GM19240 (cell line): ENCODE results near the gene GPN2.
"Not testable (repeated sequence)": the region's sequence is repeated elsewhere in the genome, so short reads cannot be mapped to it uniquely, and the experiment has no call there.

Source experiments
- DNase-seq: peaks from one replicate; pipeline ENCODE4 v3.0.0; 2011; ENCODE audit warnings: low spot score; ENCODE audit not compliant: insufficient read length

Gene GPN2

GRCh38 chr1:26858160-26858559, 31.9 kb downstream of the GPN2 start:
- DNase-seq: no peak

DNA sequence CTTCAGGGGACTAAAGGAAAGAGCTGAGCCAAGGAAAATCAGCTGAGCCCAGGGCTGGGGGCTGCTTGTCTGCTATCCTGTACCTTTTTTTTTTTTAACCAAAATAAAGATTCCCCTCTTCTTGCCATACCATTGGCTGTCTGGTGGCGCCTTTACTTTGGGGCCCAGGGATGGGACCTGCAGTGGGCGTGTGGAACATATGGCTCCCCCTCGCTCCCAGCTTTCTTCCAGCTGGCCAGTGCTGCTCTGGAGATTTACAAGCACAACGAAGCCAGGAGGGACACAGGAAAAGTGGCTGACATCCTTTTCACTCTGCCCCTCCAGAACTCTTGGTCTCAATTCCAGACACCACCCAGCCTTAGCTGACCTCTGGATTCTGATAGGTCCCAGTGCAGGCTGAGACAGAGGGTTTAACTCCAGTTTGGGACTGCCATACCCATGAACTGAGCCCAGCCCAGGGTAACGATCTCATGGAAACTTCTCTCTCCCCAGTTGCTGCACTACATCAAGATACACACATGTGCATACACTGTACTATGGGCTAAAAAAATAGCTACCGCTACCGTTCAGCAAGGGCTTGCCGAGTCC, 32.5 kb downstream of the GPN2 start:
- DNase-seq: no peak

DNA sequence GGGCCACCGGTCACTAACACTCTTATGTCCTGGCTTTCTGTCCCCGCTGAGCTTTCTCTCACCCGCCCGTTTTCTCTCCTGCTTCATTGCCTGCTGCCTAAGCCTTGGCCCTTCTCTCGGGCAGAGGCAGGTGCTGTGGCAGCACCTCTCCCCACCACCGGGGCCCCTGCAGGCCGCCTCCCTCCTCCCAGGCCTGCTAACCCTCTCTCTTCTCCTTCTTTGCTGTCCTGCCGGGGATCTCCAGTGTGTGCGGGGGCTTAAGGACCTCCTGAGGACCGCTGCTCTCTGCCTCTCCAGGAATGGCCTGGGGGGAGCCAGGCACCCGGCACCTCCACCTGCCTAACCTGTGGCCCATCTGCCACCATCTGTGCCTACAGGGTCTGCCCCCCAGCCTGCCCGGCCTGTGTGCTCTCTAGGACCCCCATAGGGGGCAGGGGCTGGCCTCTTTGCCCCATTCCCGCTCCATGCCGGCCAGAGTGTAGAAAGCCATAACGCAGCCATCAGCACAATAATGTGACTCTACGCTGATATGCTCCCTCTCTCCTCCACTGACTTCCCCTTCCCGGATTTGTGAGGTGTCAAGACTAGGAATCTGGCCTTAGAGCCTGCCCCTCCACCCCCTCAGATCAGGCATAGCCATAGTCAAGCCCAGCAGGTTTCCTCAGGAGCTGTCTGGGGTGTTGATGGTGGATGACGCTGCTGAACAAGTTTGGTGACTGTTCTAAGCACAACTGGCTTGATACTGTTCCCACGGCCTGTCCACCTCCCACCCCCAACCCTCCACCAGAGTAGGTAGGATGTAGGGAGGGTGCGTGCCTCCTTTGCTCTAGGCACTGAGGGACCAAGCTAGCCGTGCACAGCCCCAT, 33.2 kb downstream of the GPN2 start:
- no peak for DNase-seq

- no peak for DNase-seq
These were observed 33.9 kb downstream of the GPN2 start for GRCh38 chr1:26856181-26856580.

DNA sequence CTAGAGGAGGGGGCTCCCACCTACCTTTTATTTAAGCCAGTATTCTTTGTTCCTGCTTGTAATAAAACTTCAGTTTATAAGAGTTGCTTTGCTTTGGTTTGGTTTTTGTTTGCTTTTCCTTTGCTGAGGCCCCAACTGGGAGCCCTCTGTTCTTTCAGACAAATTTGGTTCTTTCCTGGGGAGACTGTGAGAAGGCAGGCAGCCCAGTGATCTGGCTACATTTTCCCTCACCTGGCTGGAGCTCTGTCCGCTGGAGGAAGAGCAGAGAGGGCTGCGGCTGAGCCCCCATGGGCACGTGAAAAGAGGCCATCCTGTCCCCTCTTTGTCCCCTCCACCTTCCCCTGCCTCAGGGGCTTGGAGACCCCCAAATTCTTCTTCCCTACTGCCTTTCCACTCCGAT, 34.4 kb downstream of the GPN2 start:
- DNase-seq: no peak

DNA sequence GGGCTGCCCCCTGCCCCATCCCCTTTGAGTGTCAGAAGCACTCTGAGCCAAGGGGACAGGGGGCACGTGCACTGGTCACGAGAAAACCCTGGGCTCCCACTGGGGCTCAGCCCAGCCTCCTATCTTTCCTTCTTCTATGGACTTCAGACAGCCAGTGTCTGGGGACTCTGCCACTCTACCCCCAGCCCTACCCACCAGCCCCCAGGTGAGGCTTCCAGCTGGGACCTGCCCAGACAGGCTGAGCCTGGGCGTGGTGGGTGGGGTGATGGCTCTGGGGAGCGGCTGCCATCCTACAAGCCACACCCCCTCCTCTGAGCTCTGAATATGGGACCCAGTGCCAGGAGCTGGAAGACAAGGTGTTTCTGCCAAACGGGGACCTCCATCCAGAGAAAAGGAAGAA, 35.2 kb downstream of the GPN2 start:
- DNase-seq: no peak

DNA sequence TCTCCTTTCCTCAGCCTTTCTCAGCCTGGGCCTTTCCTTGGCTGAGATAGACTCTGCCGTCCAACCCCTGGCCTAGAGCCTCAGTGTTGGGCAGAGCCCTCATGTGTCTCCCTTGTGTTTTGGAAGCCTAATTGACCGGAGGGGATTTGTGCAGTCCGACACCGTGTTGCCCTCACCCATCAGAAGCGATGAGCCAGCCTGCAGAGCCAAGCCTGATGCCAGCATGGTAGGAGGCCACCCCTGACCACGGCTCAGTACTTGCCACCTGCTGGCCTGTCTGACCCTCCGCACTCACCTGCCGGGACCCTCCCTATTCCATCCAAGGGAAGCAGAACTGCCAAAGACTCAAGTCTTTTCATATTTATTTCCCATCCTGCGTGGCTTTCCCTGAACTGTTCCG, 36.5 kb downstream of the GPN2 start:
- DNase-seq: no peak

GRCh38 chr1:26853156-26853555, 36.9 kb downstream of the GPN2 start:
- peak; percentile 74 for DNase-seq

GRCh38 chr1:26852701-26853100, 37.4 kb downstream of the GPN2 start:
- no peak for DNase-seq

GRCh38 chr1:26851106-26851684, 38.9 kb downstream of the GPN2 start:
- DNase-seq: no peak

GRCh38 chr1:26848941-26849774, 40.9 kb downstream of the GPN2 start:
- no peak for DNase-seq

- DNase-seq: no peak
These were observed 41.6 kb downstream of the GPN2 start for GRCh38 chr1:26848499-26848898.

DNA sequence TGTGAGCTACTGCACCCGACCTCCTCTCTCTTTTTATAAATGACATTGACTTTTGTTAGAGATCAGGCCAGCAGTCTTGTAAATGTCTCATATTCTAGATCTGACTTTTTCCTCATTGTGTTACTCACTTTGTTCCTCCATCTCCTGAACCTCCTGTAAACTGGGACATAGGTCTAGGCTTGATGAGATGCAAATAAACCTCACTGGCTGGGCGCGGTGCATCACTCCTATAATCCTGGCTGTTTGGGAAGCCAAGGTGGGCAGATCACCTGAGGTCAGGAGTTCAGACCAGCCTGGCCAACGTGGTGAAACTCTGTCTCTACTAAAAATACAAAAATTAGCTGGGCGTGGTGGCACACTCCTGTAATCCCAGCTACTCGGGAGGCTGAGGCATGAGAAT, 42.3 kb downstream of the GPN2 start:
- not testable (repeated sequence) for DNase-seq

- DNase-seq: no peak
These were observed 45.5 kb downstream of the GPN2 start for GRCh38 chr1:26844424-26845196.

GRCh38 chr1:26839779-26840178, 50.3 kb downstream of the GPN2 start:
- DNase-seq: no peak

DNA sequence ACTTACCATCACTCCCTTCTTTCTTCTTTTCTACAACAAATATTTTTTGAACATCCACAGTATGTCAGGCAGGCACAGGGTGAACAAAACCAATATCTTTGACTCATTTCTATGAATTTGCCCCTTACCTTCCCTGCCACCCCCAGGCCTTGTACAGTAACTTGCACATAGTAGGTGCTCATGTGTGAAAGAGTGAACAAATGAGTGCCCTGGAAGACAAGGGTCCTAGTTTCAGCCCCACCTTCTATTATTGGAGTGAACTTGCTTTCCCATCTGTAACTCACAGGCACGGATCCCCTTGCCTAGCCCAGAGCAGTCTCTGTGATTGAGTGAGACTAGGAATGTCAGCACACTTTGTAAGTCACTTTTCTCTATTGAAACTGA, 50.8 kb downstream of the GPN2 start:
- no peak for DNase-seq

DNA sequence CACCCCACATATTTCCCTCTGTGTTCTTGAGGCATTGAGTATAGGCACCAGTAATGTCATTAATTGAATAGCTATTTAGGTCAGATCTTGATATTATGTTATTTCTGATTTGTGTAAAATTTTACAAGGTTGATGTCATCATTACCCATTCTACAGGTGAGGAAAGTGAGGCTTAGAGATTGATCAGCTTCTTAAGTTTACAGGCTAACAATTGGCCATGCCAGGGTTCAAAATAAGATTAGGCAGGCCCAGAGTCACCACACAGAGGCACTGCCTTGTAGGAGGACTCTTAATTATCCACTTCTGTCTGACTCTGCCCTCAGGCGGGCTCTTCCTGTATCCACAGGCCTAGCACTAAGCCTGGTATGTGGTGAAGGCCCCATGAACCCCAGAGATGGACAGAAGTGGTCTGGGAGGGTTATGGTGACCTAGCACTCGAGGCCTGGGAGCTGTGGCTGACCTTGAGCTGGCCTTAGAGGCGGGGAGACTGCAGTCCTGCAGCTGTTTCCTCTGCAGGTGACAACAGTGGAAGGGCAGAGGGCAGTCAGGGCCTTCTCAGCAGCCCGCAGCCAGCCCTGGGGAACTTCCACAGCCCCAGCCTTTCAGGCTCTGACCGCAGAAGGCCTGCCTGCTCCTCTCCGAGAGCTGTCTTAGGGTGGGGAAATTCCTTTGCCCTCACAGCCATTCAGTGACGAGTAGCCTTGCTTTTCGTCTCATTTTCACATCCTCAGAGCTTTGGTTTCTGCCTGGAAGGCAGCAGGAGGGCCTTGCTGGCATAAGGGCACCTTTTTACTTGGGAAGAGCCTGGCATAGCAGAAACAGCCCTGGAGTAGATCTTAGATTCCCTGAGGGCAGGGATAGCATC, 51.4 kb downstream of the GPN2 start:
- DNase-seq: peak; percentile 66

DNA sequence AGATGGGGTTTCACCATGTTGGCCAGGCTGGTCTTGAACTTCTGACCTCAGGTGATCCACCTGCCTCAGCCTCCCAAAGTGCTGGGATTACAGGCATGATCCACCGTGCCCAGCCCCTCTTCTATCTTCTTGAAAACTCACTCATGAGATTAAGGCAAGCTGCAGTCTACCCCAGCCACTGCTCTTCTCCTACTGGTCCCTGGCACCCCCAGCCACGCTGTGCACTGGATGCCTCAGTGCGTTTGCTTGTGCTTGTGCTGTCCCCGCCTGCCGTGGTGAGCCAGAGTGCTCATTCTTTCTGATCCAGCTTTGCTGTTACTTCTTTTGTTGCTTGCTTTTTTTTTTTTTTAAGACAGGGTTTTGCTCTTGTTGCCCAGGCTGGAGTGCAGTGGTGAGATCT, 52.4 kb downstream of the GPN2 start:
- DNase-seq: not testable (repeated sequence)

- DNase-seq: peak; percentile 92
These were observed 56.4 kb downstream of the GPN2 start for GRCh38 chr1:26833432-26834405.
